Activated gamma-delta T cell treated with Interleukin-2 at 50 U/mL for 16 hours (primary cell): Measurements from ENCODE around the gene ACTN4.

ENCODE experiments used
- DNase-seq: peaks from one replicate; pipeline ENCODE4 v3.0.0-alpha.2; 2020

Gene ACTN4

GRCh38 chr19:38727868-38728660 lies 80.6 kb downstream of the ACTN4 start:
- no peak for DNase-seq

- no peak for DNase-seq
These were observed 81.5 kb downstream of the ACTN4 start for GRCh38 chr19:38728752-38729541.

GRCh38 chr19:38729653-38730469 lies 82.4 kb downstream of the ACTN4 start:
- DNase-seq: peak; percentile 77

GRCh38 chr19:38730470-38730730 lies 83.0 kb downstream of the ACTN4 start:
- no peak for DNase-seq

GRCh38 chr19:38730731-38731589 lies 83.5 kb downstream of the ACTN4 start:
- DNase-seq: no peak

GRCh38 chr19:38731654-38732301 lies 84.3 kb downstream of the ACTN4 start:
- DNase-seq: no peak

GRCh38 chr19:38733241-38733492 lies 85.7 kb downstream of the ACTN4 start:
- DNase-seq: no peak

GRCh38 chr19:38733493-38734175 lies 86.2 kb downstream of the ACTN4 start:
- DNase-seq: no peak

GRCh38 chr19:38734176-38734425 lies 86.7 kb downstream of the ACTN4 start:
- no peak for DNase-seq

GRCh38 chr19:38734426-38735256 lies 87.2 kb downstream of the ACTN4 start:
- DNase-seq: no peak

- DNase-seq: no peak
These were observed 87.8 kb downstream of the ACTN4 start for GRCh38 chr19:38735257-38735686.

GRCh38 chr19:38736036-38736412 lies 88.6 kb downstream of the ACTN4 start:
- peak; percentile 45 for DNase-seq

- DNase-seq: peak; percentile 50
These were observed 89.2 kb downstream of the ACTN4 start for GRCh38 chr19:38736413-38737280.

- DNase-seq: no peak
These were observed 89.9 kb downstream of the ACTN4 start for GRCh38 chr19:38737281-38737865.

- no peak for DNase-seq
These were observed 90.7 kb downstream of the ACTN4 start for GRCh38 chr19:38737921-38738737.

GRCh38 chr19:38739440-38740256 lies 92.2 kb downstream of the ACTN4 start:
- DNase-seq: no peak

- no peak for DNase-seq
These were observed 92.8 kb downstream of the ACTN4 start for GRCh38 chr19:38740257-38740592.

GRCh38 chr19:38740932-38741331 lies 93.5 kb downstream of the ACTN4 start:
- DNase-seq: no peak
